GM12874 (cell line): ENCODE results near the gene ADA.

Source experiments
- TF ChIP-seq, protein P1 (sequence below): IDR thresholded peaks from 2 replicates; pipeline ENCODE4 v1.5.1; 2011; ENCODE audit warnings: low read depth, mild to moderate bottlenecking, control low read depth, low read length, moderate library complexity; ENCODE audit not compliant: insufficient read depth

ADA gene

DNA sequence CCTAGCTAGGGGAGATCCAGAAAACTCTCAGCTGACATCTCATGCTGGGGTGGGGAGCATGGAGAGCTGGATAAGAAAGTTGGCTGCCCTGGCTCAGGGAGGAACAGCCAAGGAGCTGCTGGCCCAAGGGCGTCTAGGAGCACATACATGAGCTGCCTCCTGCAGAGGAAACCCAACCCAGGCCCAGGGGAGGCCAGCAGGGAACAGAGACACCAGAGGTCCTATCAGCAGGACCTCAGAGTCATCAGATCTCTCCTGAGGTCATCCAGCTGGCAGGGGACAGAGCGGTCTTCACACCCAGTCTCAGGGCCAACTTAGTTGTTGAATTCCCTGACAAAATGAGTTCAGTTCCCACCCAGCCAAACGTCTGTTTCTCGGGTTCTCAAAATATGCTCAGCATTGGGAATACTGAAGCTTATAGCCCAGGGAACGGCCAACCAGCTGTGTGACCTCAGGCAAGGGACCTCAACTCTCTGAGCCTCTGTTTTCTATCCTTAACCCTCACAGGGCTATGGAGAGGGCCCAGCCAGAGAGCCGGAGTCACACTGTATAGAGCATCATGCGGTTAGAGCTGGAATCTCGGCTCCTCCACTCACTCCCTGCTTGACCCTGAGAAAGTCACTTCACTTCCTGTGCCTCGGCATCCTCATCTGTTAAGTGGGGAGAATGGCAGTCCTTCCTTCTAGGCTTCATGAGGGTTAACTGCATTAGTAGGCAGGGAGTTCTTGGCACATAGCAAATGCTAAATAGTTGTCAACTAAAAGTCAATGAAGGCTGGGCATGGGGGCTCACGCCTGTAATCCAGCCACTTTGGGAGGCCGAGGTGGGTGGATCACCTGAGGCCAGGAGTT lies 13.8 kb downstream of the ADA start:
- TF ChIP-seq, protein P1, sequence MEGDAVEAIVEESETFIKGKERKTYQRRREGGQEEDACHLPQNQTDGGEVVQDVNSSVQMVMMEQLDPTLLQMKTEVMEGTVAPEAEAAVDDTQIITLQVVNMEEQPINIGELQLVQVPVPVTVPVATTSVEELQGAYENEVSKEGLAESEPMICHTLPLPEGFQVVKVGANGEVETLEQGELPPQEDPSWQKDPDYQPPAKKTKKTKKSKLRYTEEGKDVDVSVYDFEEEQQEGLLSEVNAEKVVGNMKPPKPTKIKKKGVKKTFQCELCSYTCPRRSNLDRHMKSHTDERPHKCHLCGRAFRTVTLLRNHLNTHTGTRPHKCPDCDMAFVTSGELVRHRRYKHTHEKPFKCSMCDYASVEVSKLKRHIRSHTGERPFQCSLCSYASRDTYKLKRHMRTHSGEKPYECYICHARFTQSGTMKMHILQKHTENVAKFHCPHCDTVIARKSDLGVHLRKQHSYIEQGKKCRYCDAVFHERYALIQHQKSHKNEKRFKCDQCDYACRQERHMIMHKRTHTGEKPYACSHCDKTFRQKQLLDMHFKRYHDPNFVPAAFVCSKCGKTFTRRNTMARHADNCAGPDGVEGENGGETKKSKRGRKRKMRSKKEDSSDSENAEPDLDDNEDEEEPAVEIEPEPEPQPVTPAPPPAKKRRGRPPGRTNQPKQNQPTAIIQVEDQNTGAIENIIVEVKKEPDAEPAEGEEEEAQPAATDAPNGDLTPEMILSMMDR = no peak

- TF ChIP-seq, protein P1 = no peak
These were observed 14.5 kb downstream of the ADA start for GRCh38 chr20:44637042-44637441.

DNA sequence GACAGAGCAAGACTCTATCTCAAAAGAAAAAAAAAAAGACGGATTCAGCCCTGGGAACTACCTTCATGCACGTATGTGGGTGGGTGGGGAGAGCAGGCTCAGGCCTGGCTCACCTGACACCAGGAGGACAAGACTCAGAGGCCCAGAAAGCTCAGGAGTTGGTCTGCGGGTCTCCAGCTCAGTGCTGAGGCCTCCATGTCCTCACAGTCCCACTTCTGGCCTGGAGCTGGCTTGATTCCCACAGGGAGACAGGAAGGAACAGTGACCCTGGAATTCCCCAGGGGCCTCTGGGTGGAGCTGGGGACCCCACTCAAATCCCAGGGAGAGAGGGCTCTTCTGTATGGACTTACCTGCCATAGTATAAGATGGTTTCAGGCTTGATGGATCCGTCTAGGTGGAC lies 15.6 kb downstream of the ADA start:
- TF ChIP-seq, protein P1 = no peak

GRCh38 chr20:44633872-44634600 lies 17.5 kb downstream of the ADA start:
- TF ChIP-seq, protein P1 = no peak

- TF ChIP-seq, protein P1 = no peak
These were observed 18.2 kb downstream of the ADA start for GRCh38 chr20:44633187-44633810.

- TF ChIP-seq, protein P1 = no peak
These were observed 19.3 kb downstream of the ADA start for GRCh38 chr20:44632103-44632752.

GRCh38 chr20:44630297-44630696 lies 21.2 kb downstream of the ADA start:
- TF ChIP-seq, protein P1 = no peak
